HepG2 (cell line): Measurements from ENCODE around the gene DRG1. TPM values are rescaled to one million over a fixed set of nuclear protein-coding genes. Genes with fewer than 3 reads are reported as not detected.
A peak's percentile ranks its signal among the peaks of the same experiment; 100 is the strongest.

ENCODE experiments used
- ATAC-seq: fragments of 200-7000 bp; cut with Tn5 transposase; 3 replicates; pipeline ENCODE4 v1.9.1; 2020; ENCODE audit warnings: mild to moderate bottlenecking, moderate library complexity
- BruUV-seq: library from RNA; stranded (reverse); fragments of 400-500 nt; replicated peaks from 2 replicates; lab custom pipeline; 2021; lab: Mats Ljungman, UMichigan
- CTCF ChIA-PET: fragments of 300-600 bp; formaldehyde crosslinking; extraction: SDS; loops from one replicate; lab custom pipeline; 2021; ENCODE audit warnings: low total read pairs, inconsistent platforms, low intra/inter-chr PET ratio; lab: Yijun Ruan, JAX
- POLR2A ChIA-PET: fragments of 350-600 bp; sonication (Branson Sonifier 250); formaldehyde crosslinking; loops from one replicate; lab custom pipeline; 2020; ENCODE audit warnings: antibody characterized with exemption, inconsistent platforms; lab: Yijun Ruan, JAX
- DNase-seq: peaks from one replicate; pipeline ENCODE4 v3.0.0-alpha.2; 2015; ENCODE audit warnings: low spot score
- FAIRE-seq: peaks from 3 replicates; lab custom pipeline; 2011; peaks lifted over from hg19 to GRCh38; lab: Jason Lieb, UNC
- H2AFZ ChIP-seq: one replicate; pipeline ENCODE4 v1.6.1; 2011; ENCODE audit warnings: low read length, inconsistent platforms
- H3K27ac ChIP-seq: fragments of 300-600 bp; 3 replicates; pipeline ENCODE4 v1.8.0; 2011; ENCODE audit warnings: mixed run types, mild to moderate bottlenecking, mixed read lengths, low read length, inconsistent platforms; ENCODE audit not compliant: insufficient read depth; ENCODE audit errors: extremely low read length
- H3K27me3 ChIP-seq, 2 experiments: fragments of 200-600 bp in 1 of 2; 2 replicates in 1 of 2; 3 replicates in 1 of 2; pipeline versions ENCODE4 v1.6.0 to v1.8.0; 2011; ENCODE audit warnings: low read length in 2 of 2, mild to moderate bottlenecking in 2 of 2, moderate library complexity in 2 of 2, inconsistent platforms in 1 of 2; ENCODE audit not compliant: insufficient read depth in 2 of 2, control insufficient read depth in 1 of 2
- H3K36me3 ChIP-seq, 2 experiments: fragments of 200-600 bp in 1 of 2; replicated peaks in 1 of 2; 2 replicates in 1 of 2; 3 replicates in 1 of 2; pipeline versions ENCODE4 v1.5.1 to v1.8.0; 2011; ENCODE audit warnings: low read length in 2 of 2, inconsistent platforms in 1 of 2; ENCODE audit not compliant: insufficient read depth in 2 of 2, control insufficient read depth in 1 of 2
- H3K4me1 ChIP-seq: 2 replicates; pipeline ENCODE4 v1.5.1; 2012; ENCODE audit warnings: low read length, inconsistent platforms; ENCODE audit not compliant: insufficient read depth
- H3K4me2 ChIP-seq: 2 replicates; pipeline ENCODE4 v1.6.0; 2011; ENCODE audit warnings: low read depth, low read length, inconsistent platforms
- H3K4me3 ChIP-seq, 3 experiments: fragments of 200-600 bp in 1 of 3; sonication (generic), shearing (Covaris generic) in 1 of 3; replicated peaks in 1 of 3; 2 replicates each; pipeline ENCODE4 v1.5.1; 2011 to 2016; ENCODE audit warnings: low read length in 3 of 3, inconsistent platforms in 2 of 3, low read depth in 2 of 3, mild to moderate bottlenecking in 2 of 3, control low read depth in 1 of 3, mixed read lengths in 1 of 3; ENCODE audit not compliant: insufficient read depth in 1 of 3
- H3K79me2 ChIP-seq: one replicate; pipeline ENCODE4 v1.6.1; 2011; ENCODE audit warnings: low read length, inconsistent platforms; ENCODE audit not compliant: insufficient read depth
- H3K9ac ChIP-seq: 2 replicates; pipeline ENCODE4 v1.6.0; 2011; ENCODE audit warnings: mild to moderate bottlenecking, low read depth, low read length, inconsistent platforms; ENCODE audit not compliant: insufficient read depth
- H3K9me3 ChIP-seq: 2 replicates; pipeline ENCODE4 v1.5.1; 2012; ENCODE audit warnings: mild to moderate bottlenecking, low read length
- H4K20me1 ChIP-seq: 2 replicates; pipeline ENCODE4 v1.6.0; 2011; ENCODE audit warnings: inconsistent platforms, mild to moderate bottlenecking, low read length, moderate library complexity; ENCODE audit not compliant: insufficient read depth
- CC2D1A ChIP-seq: sonication (generic); formaldehyde crosslinking; IDR thresholded peaks from 2 replicates; pipeline ENCODE4 v1.8.1; 2023; ENCODE audit warnings: mild to moderate bottlenecking, missing genetic modification reagents
- GATAD2A ChIP-seq: IDR thresholded peaks from 2 replicates; pipeline ENCODE4 v1.6.1; 2016
- HDAC6 ChIP-seq: fragments of 200-600 bp; sonication (generic); IDR thresholded peaks from 2 replicates; pipeline ENCODE4 v1.7.0; 2017; ENCODE audit warnings: mild to moderate bottlenecking, antibody characterized with exemption, low read length, low read depth
- MAFK ChIP-seq, 2 experiments: IDR thresholded peaks in 1 of 2; conservative IDR thresholded peaks in 1 of 2; 2 replicates each; pipeline ENCODE4 v1.6.1; 2011; ENCODE audit warnings: improper control_type of control experiment in 2 of 2, low read length in 2 of 2
- NAIF1 ChIP-seq: sonication (generic); formaldehyde crosslinking; IDR thresholded peaks from 2 replicates; pipeline ENCODE4 v1.5.0; 2020; ENCODE audit warnings: mild to moderate bottlenecking, missing genetic modification reagents, borderline replicate concordance
- ZFAT ChIP-seq: sonication (generic); formaldehyde crosslinking; conservative IDR thresholded peaks from 2 replicates; pipeline ENCODE4 v1.8.1; 2023; ENCODE audit warnings: missing genetic modification reagents, inconsistent platforms
- ZSCAN9 ChIP-seq: IDR thresholded peaks from 2 replicates; pipeline ENCODE4 v1.6.1; 2016; ENCODE audit warnings: borderline replicate concordance
- WGBS: methylation state at CpG from one replicate; pipeline ENCODE4 v1.1.6; 2017; ENCODE audit warnings: low lambda C conversion rate; 5-methylcytosine and 5-hydroxymethylcytosine counted together
- in situ Hi-C: cut with HindIII; loops from 2 replicates; pipeline ENCODE4 v1.10.0; 2017; ENCODE audit warnings: low pct_unique_long_range_greater_than_20kb; ENCODE audit not compliant: extremely low pct_ligation_motif_present
- intact Hi-C: fragments of 100-400 bp; cut with micrococcal nuclease; formaldehyde crosslinking; loops from one replicate; pipeline ENCODE4 v1.10.0; 2022; ENCODE audit not compliant: unreplicated experiment
- polyA plus RNA-seq, 8 experiments: library from polyadenylated mRNA; depleted of rRNA in 3 of 8; stranded (reverse) in 7 of 8; unstranded in 1 of 8; fragments of >200 nt; fragmentation: Illumina TruSeq in 4 of 8; extraction: Trizol in 4 of 8; gene quantifications; 2 replicates each; pipeline versions ENCODE4 v1.2.1 to v1.2.3, GENCODE V29; 2011 to 2016; ENCODE audit warnings: low read depth in 4 of 8, missing spikeins in 1 of 8, mixed read lengths in 1 of 8; ENCODE audit not compliant: insufficient read depth in 1 of 8
- total RNA-seq, 5 experiments: library from RNA; depleted of rRNA; stranded (reverse); fragments of >200 nt; fragmentation: Illumina TruSeq; extraction: Trizol; gene quantifications; 2 replicates each; pipeline ENCODE4 v1.2.3, GENCODE V29; 2016; ENCODE audit warnings: low read depth in 1 of 5
- TF ChIP-seq, protein P1 (sequence below): sonication (generic); formaldehyde crosslinking; conservative IDR thresholded peaks from 2 replicates; pipeline ENCODE4 v1.4.0; 2020; ENCODE audit warnings: missing genetic modification reagents
- TF ChIP-seq, protein P2 (sequence below), 2 experiments: sonication (generic) in 1 of 2; formaldehyde crosslinking in 1 of 2; IDR thresholded peaks; 2 replicates each; pipeline versions ENCODE4 v1.5.1 to v1.6.1; 2011 to 2020; ENCODE audit warnings: borderline replicate concordance in 1 of 2, low read depth in 1 of 2, low read length in 1 of 2, mild to moderate bottlenecking in 1 of 2, missing genetic modification reagents in 1 of 2, moderate library complexity in 1 of 2

The DRG1 gene
- total and polyA plus RNA-seq, 2 of the 13 experiments (the other 11 are each of a cell fraction or from before 2014, with no cell fraction given): 59.0 to 94.8 TPM

DNA sequence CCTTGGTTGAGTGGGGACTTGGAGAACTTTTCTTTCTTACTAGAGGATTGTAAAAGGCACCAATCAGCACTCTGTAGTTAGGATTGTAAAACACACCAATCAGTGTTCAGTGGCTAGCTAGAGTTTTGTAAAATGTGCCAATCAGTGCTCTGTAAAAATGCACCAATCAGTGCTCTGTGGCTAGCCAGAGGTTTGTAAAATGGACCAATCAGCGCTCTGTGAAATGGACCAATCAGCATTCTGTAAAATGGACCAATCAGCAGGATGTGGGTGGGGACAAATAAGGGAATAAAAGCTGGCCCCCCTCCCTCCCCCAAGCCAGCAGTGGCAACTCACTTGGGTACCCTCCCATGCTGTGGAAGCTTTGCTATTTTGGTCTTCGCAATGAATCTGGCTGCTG, 5.5 kb upstream of the DRG1 start (continued):
- no peak for TF ChIP-seq ZFAT (CRISPR knock-in tag)
- no peak for TF ChIP-seq HDAC6
- TF ChIP-seq, protein P1, sequence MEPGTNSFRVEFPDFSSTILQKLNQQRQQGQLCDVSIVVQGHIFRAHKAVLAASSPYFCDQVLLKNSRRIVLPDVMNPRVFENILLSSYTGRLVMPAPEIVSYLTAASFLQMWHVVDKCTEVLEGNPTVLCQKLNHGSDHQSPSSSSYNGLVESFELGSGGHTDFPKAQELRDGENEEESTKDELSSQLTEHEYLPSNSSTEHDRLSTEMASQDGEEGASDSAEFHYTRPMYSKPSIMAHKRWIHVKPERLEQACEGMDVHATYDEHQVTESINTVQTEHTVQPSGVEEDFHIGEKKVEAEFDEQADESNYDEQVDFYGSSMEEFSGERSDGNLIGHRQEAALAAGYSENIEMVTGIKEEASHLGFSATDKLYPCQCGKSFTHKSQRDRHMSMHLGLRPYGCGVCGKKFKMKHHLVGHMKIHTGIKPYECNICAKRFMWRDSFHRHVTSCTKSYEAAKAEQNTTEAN (CRISPR knock-in tag): no peak
- TF ChIP-seq CC2D1A (CRISPR knock-in tag): no peak

DNA sequence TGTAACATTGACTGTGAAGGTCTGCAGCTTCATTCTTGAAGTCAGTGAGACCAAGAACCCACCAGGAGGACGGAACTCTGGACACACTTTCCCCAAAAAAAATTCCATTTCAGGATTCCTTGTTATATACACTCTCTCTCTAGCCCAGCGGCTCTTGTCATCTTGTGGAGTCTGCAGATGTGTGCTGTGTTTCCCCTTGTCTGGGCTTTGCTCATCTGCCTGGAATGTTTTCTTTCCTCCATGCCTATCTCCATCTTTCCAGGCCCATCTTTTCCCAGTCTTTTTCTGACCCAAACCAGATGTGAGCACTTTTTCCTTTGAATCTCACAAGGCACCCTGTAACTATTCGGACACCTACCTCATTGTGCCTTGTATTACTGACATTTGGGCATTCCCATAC, 5.1 kb upstream of the DRG1 start:
- POLR2A ChIA-PET: no interaction called here
- no TSS peak for BruUV-seq
- no peak overlapping the region for H3K4me2 ChIP-seq
- in situ Hi-C loops: no loop called here
- 66% methylated on average over 3 of the region's 3 CpGs for WGBS
- H2AFZ ChIP-seq: no peak overlapping the region
- H3K9me3 ChIP-seq: no peaks in the 10 kb centered on the region
- no peak for ATAC-seq
- no peak overlapping the region for H3K9ac ChIP-seq
- TF ChIP-seq NAIF1: no peak
- no peaks in the 10 kb centered on the region for H3K27me3 ChIP-seq
- DNase-seq: no peak
- CTCF ChIA-PET: no interaction called here
- no peak overlapping the region for H3K4me3 ChIP-seq
- intact Hi-C loops: no loop called here
- H3K4me1 ChIP-seq: peaks cover 25% of the 10 kb centered on the region
- no peaks in the 10 kb centered on the region for H4K20me1 ChIP-seq
- H3K27ac ChIP-seq: no peak overlapping the region
- FAIRE-seq: no peak
- H3K79me2 ChIP-seq: no peaks in the 10 kb centered on the region
- H3K36me3 ChIP-seq: no peaks in the 10 kb centered on the region

DNA sequence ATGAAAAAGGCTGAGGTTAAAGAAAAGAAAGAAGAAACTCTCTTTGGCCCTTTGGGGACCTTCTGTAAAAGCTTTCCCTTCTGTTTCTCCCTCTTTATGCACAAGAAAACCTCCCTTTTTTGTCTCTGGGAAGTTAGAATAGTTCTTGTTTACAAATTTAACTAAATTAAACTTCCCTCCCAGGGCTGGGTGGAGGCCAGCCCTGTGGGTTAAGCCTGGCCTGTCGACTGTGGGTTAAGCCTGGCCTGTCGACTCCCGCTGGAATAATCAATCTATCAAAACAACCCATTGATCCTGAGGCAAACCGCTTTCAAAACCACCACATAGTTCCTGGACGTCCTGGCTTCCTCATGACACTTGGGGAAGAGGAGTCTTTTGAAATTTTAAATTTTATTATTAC, 1.2 kb upstream of the DRG1 start:
- H3K4me3 ChIP-seq: peak overlapping the region; percentile 83 to 100 (median 95)
- TF ChIP-seq, protein P2, sequence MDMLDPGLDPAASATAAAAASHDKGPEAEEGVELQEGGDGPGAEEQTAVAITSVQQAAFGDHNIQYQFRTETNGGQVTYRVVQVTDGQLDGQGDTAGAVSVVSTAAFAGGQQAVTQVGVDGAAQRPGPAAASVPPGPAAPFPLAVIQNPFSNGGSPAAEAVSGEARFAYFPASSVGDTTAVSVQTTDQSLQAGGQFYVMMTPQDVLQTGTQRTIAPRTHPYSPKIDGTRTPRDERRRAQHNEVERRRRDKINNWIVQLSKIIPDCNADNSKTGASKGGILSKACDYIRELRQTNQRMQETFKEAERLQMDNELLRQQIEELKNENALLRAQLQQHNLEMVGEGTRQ (IDR thresholded peaks at IDR 0.05; ENCODE audit: low read depth, low read length): no peak
- TF ChIP-seq, protein P2 (CRISPR knock-in tag; IDR thresholded peaks at IDR 0.05; ENCODE audit: borderline replicate concordance): no peak
- TF ChIP-seq MAFK (conservative IDR thresholded peaks at IDR 0.05 in 1 of 2, IDR thresholded peaks at IDR 0.05 in 1 of 2; ENCODE audit: low read length in 2 of 2) (peak in 1 of 2 experiments; percentile 23; a peak in 1 of 4 replicates), ZSCAN9 (CRISPR knock-in tag) (0 out of 2 replicates have a peak, but pooled peaks have one; percentile 37), GATAD2A (CRISPR knock-in tag) (peak; percentile 39; the same call in 1 of the 2 replicates)
- TF ChIP-seq, all 625 proteins: peak for 3
- peak overlapping the region; percentile 67 for H3K27ac ChIP-seq
- peaks cover 2 to 8% of the 10 kb centered on the region in 2 experiments for H3K36me3 ChIP-seq
- H3K27me3 ChIP-seq: no peaks in the 10 kb centered on the region; a peak in 1 of 5 replicates
- peaks cover 35% of the 10 kb centered on the region for H3K79me2 ChIP-seq
- CTCF ChIA-PET: no interaction called here
- H3K9me3 ChIP-seq: no peaks in the 10 kb centered on the region
- POLR2A ChIA-PET: interaction anchor here (1.0 to 6.0 kb wide), 6 partner anchors 31 to 59 kb away, joined by 4 to 98 read pairs (median 5); partner anchors contain the start of gene PATZ1
- no peaks in the 10 kb centered on the region; the same call in 1 of the 2 replicates for H4K20me1 ChIP-seq
- no peak for FAIRE-seq
- H2AFZ ChIP-seq: peak overlapping the region; percentile 70
- H3K4me1 ChIP-seq: peaks cover 39% of the 10 kb centered on the region
- intact Hi-C loops: no loop called here
- WGBS: 1% methylated on average over 5 of the region's 5 CpGs
- peak; percentile 14 for DNase-seq
- in situ Hi-C loops: loop anchor here (5.0 kb wide), 1 partner anchor 51 kb away; the partner anchor contains the start of gene PATZ1
- H3K4me2 ChIP-seq: peak overlapping the region; percentile 92
- BruUV-seq: no TSS peak
- no peak for ATAC-seq
- H3K9ac ChIP-seq: peak overlapping the region; percentile 97
